Suprapubic skin (tissue), 3 donors: Measurements from ENCODE around the gene KCNN4.

Source experiments
- CTCF ChIP-seq, 2 donors: fragments of 200-600 bp in 1 of 2; fragments of 450-650 bp in 1 of 2; sonication (generic) in 1 of 2; IDR thresholded peaks; one replicate each; pipeline ENCODE4 v1.5.1; 2016 to 2019; ENCODE audit warnings: antibody characterized with exemption in 2 of 2, mild to moderate bottlenecking in 1 of 2, moderate library complexity in 1 of 2
- EP300 ChIP-seq: sonication (generic); formaldehyde crosslinking; IDR thresholded peaks from one replicate; pipeline ENCODE4 v1.6.1; 2017; ENCODE audit warnings: antibody characterized with exemption

GRCh38 chr19:43778651-43779050 lies 2.1 kb downstream of the KCNN4 start:
- TF ChIP-seq CTCF (IDR thresholded peaks at IDR 0.05) (no peak), EP300 (no peak)
